Cardiac muscle cell (in vitro differentiated cells and primary cell): ENCODE measurements around the gene DPF3. TPM values are rescaled to one million over a fixed set of nuclear protein-coding genes. Genes with fewer than 3 reads are reported as not detected.
A peak's percentile ranks its signal among the peaks of the same experiment; 100 is the strongest.

Experiments
- DNase-seq, 2 donors: peaks; one replicate each; pipeline versions ENCODE4 v3.0.0 to v3.0.0-alpha.2; 2010 to 2017; ENCODE audit warnings: low read depth in 1 of 2, low spot score in 1 of 2
- H3K27ac ChIP-seq: fragments of 200-600 bp; sonication (generic); 2 replicates; pipeline ENCODE4 v1.5.1; 2016
- H3K27me3 ChIP-seq: fragments of 200-600 bp; sonication (generic); 2 replicates; pipeline ENCODE4 v1.6.0; 2016; ENCODE audit warnings: control low read depth
- H3K36me3 ChIP-seq: fragments of 200-600 bp; sonication (generic); 2 replicates; pipeline ENCODE4 v1.5.1; 2016; ENCODE audit warnings: control low read depth
- H3K4me1 ChIP-seq: fragments of 200-600 bp; sonication (generic); 2 replicates; pipeline ENCODE4 v1.8.1; 2017; ENCODE audit warnings: low read depth, mild to moderate bottlenecking, mixed run types
- H3K4me3 ChIP-seq: fragments of 200-600 bp; sonication (generic); 2 replicates; pipeline ENCODE4 v1.5.1; 2016; ENCODE audit warnings: mild to moderate bottlenecking
- H3K9me3 ChIP-seq: fragments of 200-600 bp; sonication (generic); 2 replicates; pipeline ENCODE4 v1.5.1; 2017; ENCODE audit warnings: low read depth, mild to moderate bottlenecking, control low read depth
- CTCF ChIP-seq: IDR thresholded peaks from 2 replicates; pipeline ENCODE4 v1.5.1; 2012; ENCODE audit warnings: low read depth, mild to moderate bottlenecking, low read length
- polyA plus RNA-seq: library from polyadenylated mRNA; unstranded; fragments of >200 nt; fragmentation: Nextera tagmentation; extraction: Ambion mirVana; gene quantifications from 2 replicates; pipeline ENCODE4 v1.2.1, GENCODE V29; 2016
- total RNA-seq: library from RNA; depleted of rRNA; stranded (reverse); fragments of >200 nt; gene quantifications from 2 replicates; pipeline ENCODE4 v1.2.3, GENCODE V29; 2016

DPF3 gene
- total and polyA plus RNA-seq, 2 experiments from 2014 or later: 25.9 to 84.8 TPM

GRCh38 chr14:72613975-72614319, 280.0 kb downstream of the DPF3 start:
- Histone ChIP-seq H3K9me3 (no peaks in the 10 kb centered on the region), H3K36me3 (no peaks in the 10 kb centered on the region), H3K4me1 (peaks cover 40% of the 10 kb centered on the region), H3K27me3 (no peaks in the 10 kb centered on the region), H3K4me3 (no peak overlapping the region), H3K27ac (peak overlapping the region; percentile 85)
- no peak for DNase-seq
- no peak for TF ChIP-seq CTCF

- DNase-seq: peak; percentile 52 to 91
- Histone ChIP-seq H3K27ac (peak overlapping the region; percentile 85), H3K36me3 (no peaks in the 10 kb centered on the region), H3K27me3 (no peaks in the 10 kb centered on the region), H3K4me1 (peaks cover 40% of the 10 kb centered on the region), H3K9me3 (no peaks in the 10 kb centered on the region), H3K4me3 (no peak overlapping the region)
- TF ChIP-seq CTCF: no peak
Measured at GRCh38 chr14:72613231-72613974, 280.5 kb downstream of the DPF3 start.

GRCh38 chr14:72612041-72612440, 281.9 kb downstream of the DPF3 start:
- Histone ChIP-seq H3K4me3 (no peak overlapping the region), H3K36me3 (no peaks in the 10 kb centered on the region), H3K4me1 (peaks cover 28% of the 10 kb centered on the region), H3K27me3 (no peaks in the 10 kb centered on the region), H3K9me3 (no peaks in the 10 kb centered on the region), H3K27ac (no peak overlapping the region)
- TF ChIP-seq CTCF: no peak
- no peak for DNase-seq

GRCh38 chr14:72611506-72611905, 282.4 kb downstream of the DPF3 start:
- Histone ChIP-seq H3K36me3 (no peaks in the 10 kb centered on the region), H3K4me3 (no peak overlapping the region), H3K9me3 (no peaks in the 10 kb centered on the region), H3K4me1 (peaks cover 24% of the 10 kb centered on the region), H3K27me3 (no peaks in the 10 kb centered on the region), H3K27ac (no peak overlapping the region)
- TF ChIP-seq CTCF: no peak
- DNase-seq: no peak

- Histone ChIP-seq H3K36me3 (no peaks in the 10 kb centered on the region), H3K4me1 (peaks cover 21% of the 10 kb centered on the region), H3K9me3 (no peaks in the 10 kb centered on the region), H3K27me3 (no peaks in the 10 kb centered on the region), H3K27ac (no peak overlapping the region), H3K4me3 (no peak overlapping the region)
- no peak for DNase-seq
- TF ChIP-seq CTCF: no peak
Measured at GRCh38 chr14:72610831-72611200, 283.1 kb downstream of the DPF3 start.
